Measurements from ENCODE around the gene MET. TPM values are rescaled to one million over a fixed set of nuclear protein-coding genes. Genes with fewer than 3 reads are reported as not detected.

The MET gene
- total and polyA plus RNA-seq, 2 donors (not counting 1 experiment from before 2014, with no cell fraction given): 33.4 to 44.4 TPM

DNA sequence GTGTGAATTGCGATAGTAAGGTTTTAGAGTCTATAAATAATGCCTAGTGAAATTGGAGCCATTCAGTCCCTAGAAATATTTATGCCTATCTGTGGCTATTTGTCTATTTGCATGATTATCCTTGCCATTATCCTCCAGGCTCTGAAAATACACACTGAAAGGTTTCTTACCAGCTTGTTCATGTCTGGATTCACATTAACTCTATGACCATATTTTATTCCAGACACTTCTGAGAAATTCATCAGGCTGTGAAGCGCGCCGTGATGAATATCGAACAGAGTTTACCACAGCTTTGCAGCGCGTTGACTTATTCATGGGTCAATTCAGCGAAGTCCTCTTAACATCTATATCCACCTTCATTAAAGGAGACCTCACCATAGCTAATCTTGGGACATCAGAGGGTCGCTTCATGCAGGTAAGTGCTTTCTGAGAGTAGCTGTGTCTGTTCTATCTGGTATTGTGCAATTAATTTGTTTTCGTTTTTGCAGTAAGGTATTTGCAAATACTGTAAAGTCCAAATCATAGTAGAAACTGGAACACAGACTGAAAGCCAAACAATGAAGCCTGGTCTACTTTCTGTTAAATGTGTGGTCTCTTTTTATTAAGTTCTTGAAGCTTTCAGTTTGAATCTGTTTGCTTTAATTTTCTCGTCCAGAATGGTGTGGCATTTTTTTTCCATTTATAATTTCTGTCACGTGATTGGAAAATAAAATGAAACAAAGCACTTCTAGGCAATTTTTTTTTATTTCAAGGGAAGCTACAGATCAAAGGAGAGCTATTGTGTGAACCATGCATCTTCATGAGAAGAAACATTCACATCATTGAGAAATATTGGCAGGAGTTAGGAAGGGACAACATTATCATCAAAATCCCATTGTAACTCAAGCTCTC lies 59.7 kb downstream of the MET start:
- H3K27me3 ChIP-seq (ENCODE audit: control insufficient read depth, insufficient read depth, low read length): no peaks in the 10 kb centered on the region
- no peaks in the 10 kb centered on the region for H3K36me3 ChIP-seq (ENCODE audit: control insufficient read depth, insufficient read depth, low read length)
- no peaks in the 10 kb centered on the region for H3K9me3 ChIP-seq (ENCODE audit: control insufficient read depth, insufficient read depth, low read depth, low read length)
- no peak overlapping the region for H2AFZ ChIP-seq (ENCODE audit: low read length)
- TF ChIP-seq EZH2 (IDR thresholded peaks at IDR 0.05; ENCODE audit: low read length, missing control alignments): no peak
- TF ChIP-seq, protein P1, sequence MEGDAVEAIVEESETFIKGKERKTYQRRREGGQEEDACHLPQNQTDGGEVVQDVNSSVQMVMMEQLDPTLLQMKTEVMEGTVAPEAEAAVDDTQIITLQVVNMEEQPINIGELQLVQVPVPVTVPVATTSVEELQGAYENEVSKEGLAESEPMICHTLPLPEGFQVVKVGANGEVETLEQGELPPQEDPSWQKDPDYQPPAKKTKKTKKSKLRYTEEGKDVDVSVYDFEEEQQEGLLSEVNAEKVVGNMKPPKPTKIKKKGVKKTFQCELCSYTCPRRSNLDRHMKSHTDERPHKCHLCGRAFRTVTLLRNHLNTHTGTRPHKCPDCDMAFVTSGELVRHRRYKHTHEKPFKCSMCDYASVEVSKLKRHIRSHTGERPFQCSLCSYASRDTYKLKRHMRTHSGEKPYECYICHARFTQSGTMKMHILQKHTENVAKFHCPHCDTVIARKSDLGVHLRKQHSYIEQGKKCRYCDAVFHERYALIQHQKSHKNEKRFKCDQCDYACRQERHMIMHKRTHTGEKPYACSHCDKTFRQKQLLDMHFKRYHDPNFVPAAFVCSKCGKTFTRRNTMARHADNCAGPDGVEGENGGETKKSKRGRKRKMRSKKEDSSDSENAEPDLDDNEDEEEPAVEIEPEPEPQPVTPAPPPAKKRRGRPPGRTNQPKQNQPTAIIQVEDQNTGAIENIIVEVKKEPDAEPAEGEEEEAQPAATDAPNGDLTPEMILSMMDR (conservative IDR thresholded peaks at IDR 0.05 in 1 of 2, IDR thresholded peaks at IDR 0.05 in 1 of 2; ENCODE audit: low read depth in 1 of 2, low read length in 2 of 2): no peak
- H3K27ac ChIP-seq (ENCODE audit: insufficient read depth, low read length): no peak overlapping the region
- no peak overlapping the region for H3K4me3 ChIP-seq (replicated peaks in 1 of 4; ENCODE audit: control extremely low read depth in 1 of 4, insufficient read depth in 1 of 4, low read depth in 3 of 4, low read length in 4 of 4)
- no peak overlapping the region for H3K4me2 ChIP-seq (ENCODE audit: extremely low read depth, insufficient read depth, low read length)
- no peak for DNase-seq (ENCODE audit: low read depth in 2 of 2)
- no peaks in the 10 kb centered on the region for H4K20me1 ChIP-seq (ENCODE audit: control insufficient read depth, extremely low read depth, insufficient read depth, low read length)
- H3K4me1 ChIP-seq (ENCODE audit: control insufficient read depth, extremely low read depth, insufficient read depth, low read length): no peaks in the 10 kb centered on the region
- no peak overlapping the region for H3K9ac ChIP-seq (ENCODE audit: insufficient read depth, low read length)
- H3K79me2 ChIP-seq (ENCODE audit: control insufficient read depth, insufficient read depth, low read length): no peaks in the 10 kb centered on the region

DNA sequence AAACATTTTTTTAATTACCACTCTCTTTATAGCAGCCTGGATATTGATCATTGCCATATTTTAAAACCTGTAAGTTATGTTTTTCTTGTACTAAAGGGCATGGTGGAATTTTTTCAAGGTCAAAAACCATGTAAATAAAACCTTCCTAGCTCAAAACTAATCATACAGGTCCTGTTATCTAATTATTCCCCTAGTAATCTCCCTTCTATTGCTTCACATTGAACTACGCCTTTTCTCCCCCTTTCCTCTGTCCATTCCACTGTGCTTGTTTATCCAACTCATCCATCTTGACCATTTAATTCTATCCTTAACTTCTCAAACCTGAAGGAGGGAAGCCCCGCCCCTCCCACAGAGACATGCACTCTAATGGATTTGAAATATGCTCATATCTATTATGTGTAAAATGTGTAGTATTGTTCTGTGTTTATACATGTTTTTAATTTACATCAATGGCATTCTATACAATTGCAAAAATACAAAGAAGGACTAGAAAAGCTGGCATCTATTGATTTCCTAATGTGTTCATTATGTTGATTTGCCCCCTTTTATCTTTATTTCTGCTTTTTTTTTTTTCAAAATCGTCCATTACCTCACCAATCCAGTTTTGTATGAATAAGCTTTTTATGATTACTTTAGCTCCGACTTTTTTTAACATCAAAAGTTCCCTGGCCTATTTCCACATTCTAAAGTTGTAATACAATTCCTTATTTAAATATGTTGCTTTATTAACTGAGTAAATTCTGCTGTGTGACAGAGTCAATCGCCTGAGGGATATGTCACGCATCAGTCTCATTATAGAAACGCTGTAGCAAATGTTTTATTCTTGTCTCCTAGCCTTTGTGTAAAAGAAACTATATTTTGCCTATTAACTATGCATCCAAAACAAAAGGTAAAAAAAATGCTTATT lies 61.0 kb downstream of the MET start:
- Histone ChIP-seq H3K79me2 (ENCODE audit: control insufficient read depth, insufficient read depth, low read length) (no peaks in the 10 kb centered on the region), H3K27me3 (ENCODE audit: control insufficient read depth, insufficient read depth, low read length) (no peaks in the 10 kb centered on the region), H2AFZ (ENCODE audit: low read length) (no peak overlapping the region), H3K4me1 (ENCODE audit: control insufficient read depth, extremely low read depth, insufficient read depth, low read length) (no peaks in the 10 kb centered on the region), H3K4me3 (replicated peaks in 1 of 4; ENCODE audit: control extremely low read depth in 1 of 4, insufficient read depth in 1 of 4, low read depth in 3 of 4, low read length in 4 of 4) (no peak overlapping the region), H4K20me1 (ENCODE audit: control insufficient read depth, extremely low read depth, insufficient read depth, low read length) (no peaks in the 10 kb centered on the region), H3K4me2 (ENCODE audit: extremely low read depth, insufficient read depth, low read length) (no peak overlapping the region), H3K36me3 (ENCODE audit: control insufficient read depth, insufficient read depth, low read length) (no peaks in the 10 kb centered on the region), H3K9me3 (ENCODE audit: control insufficient read depth, insufficient read depth, low read depth, low read length) (no peaks in the 10 kb centered on the region), H3K9ac (ENCODE audit: insufficient read depth, low read length) (no peak overlapping the region), H3K27ac (ENCODE audit: insufficient read depth, low read length) (no peak overlapping the region)
- no peak for DNase-seq (ENCODE audit: low read depth in 2 of 2)
- TF ChIP-seq, protein P1 (conservative IDR thresholded peaks at IDR 0.05 in 1 of 2, IDR thresholded peaks at IDR 0.05 in 1 of 2; ENCODE audit: low read depth in 1 of 2, low read length in 2 of 2): no peak
- no peak for TF ChIP-seq EZH2 (IDR thresholded peaks at IDR 0.05; ENCODE audit: low read length, missing control alignments)

Measured in fibroblast of lung (primary cell).